CD8-positive, alpha-beta memory T cell (primary cell): ENCODE results near the gene PPP1R14B. TPM values are rescaled to one million over a fixed set of nuclear protein-coding genes. Genes with fewer than 3 reads are reported as not detected.

ENCODE experiments used
- CTCF ChIA-PET: fragments of 350-600 bp; sonication (Branson Sonifier 250); formaldehyde crosslinking; loops from one replicate; lab custom pipeline; 2021; ENCODE audit warnings: antibody characterized with exemption; lab: Charles Lee
- POLR2A ChIA-PET: fragments of 350-600 bp; sonication (Branson Sonifier 250); formaldehyde crosslinking; loops from one replicate; lab custom pipeline; 2021; ENCODE audit warnings: antibody characterized with exemption; lab: Charles Lee
- DNase-seq, 5 donors: peaks; one replicate each; pipeline versions ENCODE4 v3.0.0 to v3.0.0-alpha.2; 2020 to 2022; ENCODE audit warnings: mixed read lengths in 1 of 5
- H3K27ac ChIP-seq: one replicate; pipeline ENCODE4 v1.7.0; 2013; ENCODE audit warnings: low read depth, mild to moderate bottlenecking, low read length, moderate library complexity
- H3K27me3 ChIP-seq: 2 replicates; pipeline ENCODE4 v1.7.0; 2013; ENCODE audit warnings: low read length, mild to moderate bottlenecking; ENCODE audit not compliant: insufficient read depth, poor library complexity, severe bottlenecking
- H3K36me3 ChIP-seq: 2 replicates; pipeline ENCODE4 v1.7.0; 2013; ENCODE audit warnings: mild to moderate bottlenecking, low read length, moderate library complexity; ENCODE audit not compliant: insufficient read depth
- H3K4me1 ChIP-seq: 2 replicates; pipeline ENCODE4 v1.7.0; 2013; ENCODE audit warnings: mild to moderate bottlenecking, low read length, moderate library complexity; ENCODE audit not compliant: insufficient read depth
- H3K4me3 ChIP-seq: 2 replicates; pipeline ENCODE4 v1.7.0; 2013; ENCODE audit warnings: mild to moderate bottlenecking, low read length
- H3K9me3 ChIP-seq: 2 replicates; pipeline ENCODE4 v1.7.0; 2013; ENCODE audit warnings: mild to moderate bottlenecking, low read length
- H3K27ac Mint-ChIP-seq, 8 donors: one replicate each; pipeline ENCODE4 v1.8.0; 2020 to 2021; ENCODE audit warnings: mixed read lengths in 8 of 8, mild to moderate bottlenecking in 6 of 8, inconsistent platforms in 3 of 8, moderate library complexity in 3 of 8
- H3K27me3 Mint-ChIP-seq, 2 donors: one replicate each; pipeline ENCODE4 v1.8.0; 2020 to 2021; ENCODE audit warnings: mixed read lengths in 2 of 2, mild to moderate bottlenecking in 1 of 2, moderate library complexity in 1 of 2
- H3K36me3 Mint-ChIP-seq, 3 donors: one replicate each; pipeline ENCODE4 v1.8.0; 2020 to 2021; ENCODE audit warnings: mixed read lengths in 3 of 3, inconsistent platforms in 1 of 3, mild to moderate bottlenecking in 1 of 3
- H3K4me1 Mint-ChIP-seq, 3 donors: one replicate each; pipeline ENCODE4 v1.8.0; 2020 to 2021; ENCODE audit warnings: mixed read lengths in 3 of 3, inconsistent platforms in 1 of 3, mild to moderate bottlenecking in 1 of 3
- H3K4me3 Mint-ChIP-seq, 7 donors: one replicate each; pipeline ENCODE4 v1.8.0; 2020 to 2021; ENCODE audit warnings: mixed read lengths in 7 of 7, mild to moderate bottlenecking in 6 of 7, moderate library complexity in 4 of 7, inconsistent platforms in 2 of 7
- H3K9me3 Mint-ChIP-seq, 5 donors: one replicate each; pipeline ENCODE4 v1.8.0; 2020 to 2022; ENCODE audit warnings: mixed read lengths in 5 of 5, mild to moderate bottlenecking in 3 of 5, moderate library complexity in 2 of 5, inconsistent platforms in 1 of 5
- polyA plus RNA-seq: library from polyadenylated mRNA; unstranded; fragments of 300-500 nt; fragmentation: Illumina TruSeq; gene quantifications from one replicate; pipeline ENCODE4 v1.2.3, GENCODE V29; 2021
- total RNA-seq, 2 experiments: library from RNA; stranded (reverse); gene quantifications; one replicate each; pipeline ENCODE4 v1.2.3, GENCODE V29; 2021

Gene PPP1R14B
- total and polyA plus RNA-seq, 3 experiments from 2014 or later: 57.3 to 381 (median 365) TPM

DNA sequence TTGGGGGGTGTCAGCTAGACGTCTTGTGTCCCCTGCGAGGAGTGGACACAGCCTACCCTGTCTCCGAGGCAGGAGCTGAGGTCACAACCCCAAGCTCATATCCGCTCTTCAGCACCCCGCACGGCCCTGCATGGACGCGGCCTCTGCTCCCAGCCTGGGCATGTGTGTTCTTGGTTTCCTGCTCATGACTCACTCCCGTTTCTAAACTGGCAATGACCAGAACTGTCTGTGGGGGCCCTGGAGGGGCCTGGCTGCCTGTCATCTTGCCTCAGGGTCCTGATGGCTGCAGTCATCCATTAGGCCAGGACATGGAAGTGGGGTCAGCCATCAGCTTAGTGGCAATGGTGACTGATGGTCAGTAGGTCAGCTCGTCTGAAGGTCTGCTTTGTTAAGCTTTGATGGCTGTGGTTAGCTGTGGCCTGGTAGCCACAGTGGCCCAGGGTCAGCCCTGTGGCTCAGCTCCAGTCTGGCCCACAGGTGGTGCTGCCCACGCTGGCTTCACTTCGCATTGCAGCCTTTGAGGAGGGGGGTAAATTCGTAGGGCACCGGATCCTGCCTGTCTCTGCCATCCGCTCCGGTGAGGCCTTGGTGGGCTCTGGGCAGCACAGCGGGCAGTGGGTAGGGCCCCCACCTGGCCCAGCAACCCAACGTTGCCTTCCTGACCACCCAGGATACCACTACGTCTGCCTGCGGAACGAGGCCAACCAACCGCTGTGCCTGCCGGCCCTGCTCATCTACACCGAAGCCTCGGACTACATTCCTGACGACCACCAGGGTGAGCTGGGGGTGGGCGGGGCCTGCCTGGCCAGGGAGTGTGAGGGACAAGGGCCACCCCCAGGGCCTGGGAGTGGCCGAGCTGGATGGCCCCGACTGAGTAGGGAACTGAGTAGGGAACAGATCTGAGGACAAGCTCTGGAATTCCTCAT is 16.5 kb upstream of the PPP1R14B start:
- no peak for DNase-seq
- ChIA-PET CTCF (interaction anchor here (0.9 to 1.8 kb wide), 5 partner anchors 11 to 59 kb away, joined by 3 to 7 read pairs (median 4); partner anchors contain the start of genes FERMT3, FKBP2 and PLCB3), POLR2A (interaction anchor here (0.6 kb wide), 1 partner anchor 859 kb away, joined by 3 read pairs; the partner anchor contains the start of genes FAU and MRPL49)
- Mint-ChIP-seq H3K4me1 (peaks cover 7 to 14% (median 11%) of the 10 kb centered on the region in 3 donors), H3K36me3 (peaks cover 0 to 26% (median 5%) of the 10 kb centered on the region in 3 donors), H3K9me3 (no peaks in the 10 kb centered on the region), H3K4me3 (no peak overlapping the region), H3K27ac (no peak overlapping the region), H3K27me3 (no peaks in the 10 kb centered on the region)
- Histone ChIP-seq H3K4me3 (no peak overlapping the region), H3K36me3 (no peaks in the 10 kb centered on the region), H3K27me3 (no peaks in the 10 kb centered on the region), H3K27ac (no peak overlapping the region), H3K9me3 (no peaks in the 10 kb centered on the region), H3K4me1 (peaks cover 3% of the 10 kb centered on the region)

DNA sequence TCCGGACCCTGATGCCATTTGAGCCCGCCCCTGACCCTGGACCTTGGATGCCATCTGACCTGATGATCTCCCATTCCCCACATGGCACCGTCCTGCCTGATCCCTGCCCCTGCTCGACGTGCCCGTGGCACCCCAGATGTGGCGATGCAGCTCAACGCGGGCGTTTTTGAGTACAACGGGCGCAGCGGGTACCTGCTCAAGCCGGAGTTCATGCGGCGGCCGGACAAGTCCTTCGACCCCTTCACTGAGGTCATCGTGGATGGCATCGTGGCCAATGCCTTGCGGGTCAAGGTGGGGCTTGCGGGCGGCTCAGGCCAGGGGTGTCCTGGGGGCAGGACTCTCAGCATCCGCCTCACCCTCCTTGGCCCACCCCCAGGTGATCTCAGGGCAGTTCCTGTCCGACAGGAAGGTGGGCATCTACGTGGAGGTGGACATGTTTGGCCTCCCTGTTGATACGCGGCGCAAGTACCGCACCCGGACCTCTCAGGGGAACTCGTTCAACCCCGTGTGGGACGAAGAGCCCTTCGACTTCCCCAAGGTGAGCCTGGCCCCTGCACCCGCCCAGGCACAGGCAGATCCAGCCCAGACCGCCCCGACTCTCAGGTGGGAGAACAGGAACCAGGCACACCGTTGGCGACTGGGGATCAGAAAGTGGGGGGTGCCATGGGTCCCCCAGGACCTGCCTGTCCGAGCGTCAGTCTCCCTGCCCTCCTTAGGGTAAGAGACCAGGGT is 15.7 kb upstream of the PPP1R14B start:
- Mint-ChIP-seq H3K36me3 (peaks cover 0 to 32% (median 5%) of the 10 kb centered on the region in 3 donors), H3K4me3 (no peak overlapping the region), H3K4me1 (peaks cover 0 to 6% (median 6%) of the 10 kb centered on the region in 3 donors), H3K27ac (no peak overlapping the region), H3K27me3 (no peaks in the 10 kb centered on the region), H3K9me3 (no peaks in the 10 kb centered on the region)
- DNase-seq: no peak
- Histone ChIP-seq H3K27ac (no peak overlapping the region), H3K9me3 (no peaks in the 10 kb centered on the region), H3K36me3 (no peaks in the 10 kb centered on the region), H3K27me3 (no peaks in the 10 kb centered on the region), H3K4me3 (no peak overlapping the region), H3K4me1 (no peaks in the 10 kb centered on the region)
- POLR2A ChIA-PET: no interaction called here
- CTCF ChIA-PET: interaction anchor here (0.9 to 1.8 kb wide), 4 partner anchors 10 to 56 kb away, joined by 3 to 7 read pairs (median 4); partner anchors contain the start of genes FERMT3 and PLCB3

DNA sequence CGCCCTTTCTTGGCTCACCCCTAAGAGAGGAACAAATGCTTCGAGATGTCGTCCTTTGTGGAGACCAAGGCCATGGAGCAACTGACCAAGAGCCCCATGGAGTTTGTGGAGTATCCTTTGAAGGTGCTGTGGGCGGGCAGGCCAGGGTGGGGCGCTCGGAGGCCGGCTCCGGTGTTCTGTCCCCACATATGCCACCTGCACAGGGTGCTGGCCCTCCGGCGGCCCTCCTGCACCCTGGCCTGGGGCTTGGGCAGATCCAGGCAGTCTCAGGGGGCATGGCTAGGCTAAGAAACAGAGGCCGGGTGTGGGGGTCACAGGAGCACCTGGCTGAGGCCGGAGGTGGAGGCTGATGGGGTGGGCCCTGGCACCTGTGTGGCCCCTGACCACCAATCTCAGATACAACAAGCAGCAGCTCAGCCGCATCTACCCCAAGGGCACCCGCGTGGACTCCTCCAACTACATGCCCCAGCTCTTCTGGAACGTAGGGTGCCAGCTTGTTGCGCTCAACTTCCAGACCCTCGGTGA is 14.9 kb upstream of the PPP1R14B start:
- POLR2A ChIA-PET: no interaction called here
- H3K36me3 ChIP-seq: no peaks in the 10 kb centered on the region
- Mint-ChIP-seq H3K27me3 (no peaks in the 10 kb centered on the region), H3K27ac (no peak overlapping the region), H3K4me1 (peaks cover 0 to 6% (median 6%) of the 10 kb centered on the region in 3 donors), H3K4me3 (no peak overlapping the region), H3K36me3 (peaks cover 0 to 33% (median 5%) of the 10 kb centered on the region in 3 donors), H3K9me3 (no peaks in the 10 kb centered on the region)
- no peak overlapping the region for H3K27ac ChIP-seq
- H3K4me1 ChIP-seq: no peaks in the 10 kb centered on the region
- no peaks in the 10 kb centered on the region for H3K27me3 ChIP-seq
- H3K4me3 ChIP-seq: no peak overlapping the region
- no peak for DNase-seq
- no peaks in the 10 kb centered on the region for H3K9me3 ChIP-seq
- CTCF ChIA-PET: interaction anchor here (1.1 to 2.1 kb wide), 3 partner anchors 11 to 57 kb away, joined by 3 to 8 read pairs (median 5); partner anchors contain the start of gene PLCB3

DNA sequence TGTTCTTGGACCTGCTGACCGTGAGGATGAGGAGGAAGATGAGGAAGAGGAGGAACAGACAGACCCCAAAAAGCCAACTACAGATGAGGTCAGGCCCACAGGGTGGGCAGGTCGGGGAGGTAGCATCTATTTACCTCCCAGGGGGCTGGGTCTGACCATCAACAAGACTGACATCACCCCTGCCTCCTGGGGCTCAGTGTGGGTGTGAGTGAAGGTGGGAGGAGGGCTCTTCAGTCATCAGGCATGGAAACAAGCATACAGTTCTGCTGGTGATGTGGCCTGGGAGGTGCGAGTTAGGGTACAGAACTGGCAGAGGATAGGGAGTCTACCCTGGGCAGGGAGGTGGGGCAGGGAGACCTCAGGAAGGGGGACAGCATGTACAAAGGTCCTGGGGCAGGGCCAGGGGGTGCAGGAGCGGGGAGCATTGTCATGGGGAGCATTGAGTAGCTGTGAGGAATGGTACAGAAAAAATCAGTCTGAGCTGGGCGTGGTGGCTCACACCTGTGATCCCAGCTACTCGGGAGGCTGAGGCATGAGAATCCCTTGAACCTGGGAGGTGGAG is 13.5 kb upstream of the PPP1R14B start:
- no peaks in the 10 kb centered on the region for H3K9me3 ChIP-seq
- ChIA-PET CTCF (interaction anchor here (1.1 to 2.1 kb wide), 3 partner anchors 9 to 56 kb away, joined by 3 to 8 read pairs (median 5); partner anchors contain the start of gene PLCB3), POLR2A (no interaction called here)
- H3K4me1 ChIP-seq: no peaks in the 10 kb centered on the region
- Mint-ChIP-seq H3K9me3 (no peaks in the 10 kb centered on the region), H3K4me1 (peaks cover 0 to 6% (median 6%) of the 10 kb centered on the region in 3 donors), H3K27ac (peak overlapping the region in 1 of 8 donors; percentile 58), H3K4me3 (peak overlapping the region in 2 of 7 donors; percentile 20 to 65), H3K27me3 (no peaks in the 10 kb centered on the region), H3K36me3 (peaks cover 0 to 36% (median 5%) of the 10 kb centered on the region in 3 donors)
- DNase-seq: no peak
- no peaks in the 10 kb centered on the region for H3K36me3 ChIP-seq
- no peak overlapping the region for H3K4me3 ChIP-seq
- no peak overlapping the region for H3K27ac ChIP-seq
- H3K27me3 ChIP-seq: no peaks in the 10 kb centered on the region

DNA sequence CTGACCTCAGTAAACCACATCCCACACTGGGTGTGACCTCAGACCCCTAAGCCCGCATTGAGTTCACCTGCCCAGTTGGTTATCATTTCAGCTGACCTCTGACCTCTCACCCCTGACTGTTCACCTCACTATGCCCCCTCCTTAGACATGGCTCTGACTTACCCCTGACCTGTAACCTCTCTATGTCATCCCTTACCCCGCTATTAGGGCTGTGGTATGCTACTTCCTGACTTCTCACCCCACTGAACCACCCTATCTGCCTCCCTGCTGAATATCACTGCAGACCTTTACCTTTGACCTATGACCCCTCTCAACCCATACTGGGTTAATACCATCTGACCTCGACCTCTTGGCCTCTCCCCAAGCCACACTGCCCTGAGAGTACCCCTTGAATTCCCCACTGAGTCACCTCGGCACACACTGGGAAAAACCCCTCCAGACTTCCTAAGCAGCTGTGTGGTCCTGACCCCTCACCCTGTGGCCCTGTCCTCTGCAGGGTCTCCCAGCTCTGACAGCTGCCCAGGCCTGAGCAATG is 12.9 kb upstream of the PPP1R14B start:
- Histone ChIP-seq H3K27me3 (no peaks in the 10 kb centered on the region), H3K4me1 (no peaks in the 10 kb centered on the region), H3K4me3 (no peak overlapping the region), H3K36me3 (no peaks in the 10 kb centered on the region), H3K9me3 (no peaks in the 10 kb centered on the region), H3K27ac (no peak overlapping the region)
- ChIA-PET POLR2A (no interaction called here), CTCF (interaction anchor here (2.1 kb wide), 1 partner anchor 55 kb away, joined by 8 read pairs; no protein-coding TSS in a partner anchor)
- Mint-ChIP-seq H3K4me1 (peaks cover 0 to 6% (median 6%) of the 10 kb centered on the region in 3 donors), H3K4me3 (no peak overlapping the region), H3K36me3 (peaks cover 0 to 38% (median 5%) of the 10 kb centered on the region in 3 donors), H3K9me3 (no peaks in the 10 kb centered on the region), H3K27ac (peak overlapping the region in 4 of 8 donors; percentile 34 to 58 (median 44)), H3K27me3 (no peaks in the 10 kb centered on the region)
- no peak for DNase-seq

DNA sequence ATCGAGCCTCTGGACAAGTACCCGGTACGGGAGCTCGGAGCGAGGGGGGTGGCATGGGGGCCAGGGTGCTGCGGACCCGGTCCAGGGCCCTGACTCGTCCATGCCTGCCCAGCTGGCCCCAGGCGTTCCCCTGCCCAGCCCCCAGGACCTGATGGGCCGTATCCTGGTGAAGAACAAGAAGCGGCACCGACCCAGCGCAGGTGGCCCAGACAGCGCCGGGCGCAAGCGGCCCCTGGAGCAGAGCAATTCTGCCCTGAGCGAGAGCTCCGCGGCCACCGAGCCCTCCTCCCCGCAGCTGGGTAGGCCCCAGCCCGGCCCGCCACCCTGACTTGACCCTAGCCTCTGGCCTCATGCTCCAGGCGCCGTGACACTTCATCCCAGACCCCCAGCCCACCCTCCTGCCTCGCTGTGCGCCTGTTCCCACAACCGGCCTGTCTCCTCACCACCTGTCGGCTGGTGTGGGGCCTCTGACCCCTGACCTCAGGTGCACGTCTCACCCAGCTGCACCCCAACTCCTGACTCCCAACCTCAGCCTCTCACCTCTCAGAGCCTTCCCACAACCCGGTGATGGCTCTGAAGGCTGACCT is 12.3 kb upstream of the PPP1R14B start:
- Mint-ChIP-seq H3K9me3 (no peaks in the 10 kb centered on the region), H3K4me3 (no peak overlapping the region), H3K36me3 (peaks cover 0 to 38% (median 5%) of the 10 kb centered on the region in 3 donors), H3K27me3 (no peaks in the 10 kb centered on the region), H3K4me1 (peaks cover 0 to 6% (median 6%) of the 10 kb centered on the region in 3 donors), H3K27ac (peak overlapping the region in 2 of 8 donors; percentile 34 to 52)
- H3K4me3 ChIP-seq: no peak overlapping the region
- H3K36me3 ChIP-seq: no peaks in the 10 kb centered on the region
- no peak for DNase-seq
- H3K27ac ChIP-seq: no peak overlapping the region
- H3K27me3 ChIP-seq: no peaks in the 10 kb centered on the region
- no peaks in the 10 kb centered on the region for H3K9me3 ChIP-seq
- CTCF ChIA-PET: interaction anchor here (1.6 kb wide), 1 partner anchor 10 kb away, joined by 3 read pairs; no protein-coding TSS in a partner anchor
- H3K4me1 ChIP-seq: no peaks in the 10 kb centered on the region
- POLR2A ChIA-PET: no interaction called here

DNA sequence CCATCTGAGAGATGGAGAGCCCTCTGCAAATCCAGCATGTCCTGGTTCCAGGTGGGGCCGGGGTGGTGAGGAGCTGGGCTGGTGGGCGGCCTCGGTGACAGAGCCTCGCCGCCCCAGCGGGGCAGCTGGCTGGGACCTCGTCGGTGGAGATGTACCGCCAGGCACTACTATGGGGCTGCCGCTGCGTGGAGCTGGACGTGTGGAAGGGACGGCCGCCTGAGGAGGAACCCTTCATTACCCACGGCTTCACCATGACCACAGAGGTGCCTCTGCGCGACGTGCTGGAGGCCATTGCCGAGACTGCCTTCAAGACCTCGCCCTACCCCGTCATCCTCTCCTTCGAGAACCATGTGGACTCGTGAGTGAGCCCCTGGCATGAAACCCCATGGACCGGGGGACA is 11.6 kb upstream of the PPP1R14B start:
- H3K36me3 ChIP-seq: no peaks in the 10 kb centered on the region
- Mint-ChIP-seq H3K36me3 (peaks cover 0 to 38% (median 5%) of the 10 kb centered on the region in 3 donors), H3K27me3 (no peaks in the 10 kb centered on the region), H3K9me3 (no peaks in the 10 kb centered on the region), H3K4me3 (no peak overlapping the region), H3K27ac (no peak overlapping the region), H3K4me1 (peaks cover 1 to 12% (median 6%) of the 10 kb centered on the region in 3 donors)
- no peak overlapping the region for H3K4me3 ChIP-seq
- H3K27ac ChIP-seq: no peak overlapping the region
- no peak for DNase-seq
- ChIA-PET CTCF (interaction anchor here (0.7 to 2.7 kb wide), 4 partner anchors 11 to 54 kb away, joined by 3 to 7 read pairs (median 4); no protein-coding TSS in a partner anchor), POLR2A (no interaction called here)
- no peaks in the 10 kb centered on the region for H3K4me1 ChIP-seq
- no peaks in the 10 kb centered on the region for H3K27me3 ChIP-seq
- no peaks in the 10 kb centered on the region for H3K9me3 ChIP-seq
